ENCODE data around the gene BANF1. TPM values are rescaled to one million over a fixed set of nuclear protein-coding genes. Genes with fewer than 3 reads are reported as not detected.

Gene BANF1
- total RNA-seq, 2 experiments from 2014 or later, result 267 to 311 TPM

GRCh38 chr11:66003291-66003690 is 988 bp downstream of the BANF1 start:
- peaks cover 54% of the 10 kb centered on the region for H3K36me3 Mint-ChIP-seq (ENCODE audit: low read depth)
- CTCF ChIA-PET, result interaction anchor here (1.3 to 1.9 kb wide), 4 partner anchors 19 to 130 kb away, joined by 4 to 14 read pairs (median 6); partner anchors contain the start of gene CCDC85B
- peak overlapping the region; percentile 98 for H3K4me3 Mint-ChIP-seq
- no peak for DNase-seq
- H3K9me3 Mint-ChIP-seq, result no peaks in the 10 kb centered on the region
- H3K27me3 Mint-ChIP-seq, result no peaks in the 10 kb centered on the region
- peak overlapping the region; percentile 88 for H3K27ac Mint-ChIP-seq
- intact Hi-C loops (cut with micrococcal nuclease), result no loop called here
- H3K4me1 Mint-ChIP-seq (ENCODE audit: low read depth), result peaks cover 34% of the 10 kb centered on the region
- no peak for ATAC-seq
- no peak for TF ChIP-seq CTCF (IDR thresholded peaks at IDR 0.05)
- POLR2A ChIA-PET, result interaction anchor here (0.7 to 1.4 kb wide), 10 partner anchors 8 to 114 kb away, joined by 3 to 10 read pairs (median 4); partner anchors contain the start of genes CCDC85B, CST6 and SF3B2

GRCh38 chr11:66004186-66004585 is 1.9 kb downstream of the BANF1 start:
- ATAC-seq (no peak), DNase-seq (no peak)
- Mint-ChIP-seq H3K27ac (peak overlapping the region; percentile 68), H3K4me1 (ENCODE audit: low read depth) (peaks cover 32% of the 10 kb centered on the region), H3K4me3 (peak overlapping the region; percentile 98), H3K9me3 (no peaks in the 10 kb centered on the region), H3K36me3 (ENCODE audit: low read depth) (peaks cover 45% of the 10 kb centered on the region), H3K27me3 (no peaks in the 10 kb centered on the region)
- no peak for TF ChIP-seq CTCF (IDR thresholded peaks at IDR 0.05)
- POLR2A ChIA-PET, result interaction anchor here (0.9 to 1.6 kb wide), 3 partner anchors 9 to 55 kb away, joined by 3 to 6 read pairs (median 3); no protein-coding TSS in a partner anchor
- intact Hi-C loops (cut with micrococcal nuclease), result no loop called here
- CTCF ChIA-PET, result interaction anchor here (1.4 kb wide), 1 partner anchor 18 kb away, joined by 5 read pairs; no protein-coding TSS in a partner anchor

- ATAC-seq (no peak), DNase-seq (no peak)
- no peak overlapping the region for H3K4me3 Mint-ChIP-seq
- POLR2A ChIA-PET, result no interaction called here
- no peak overlapping the region for H3K27ac Mint-ChIP-seq
- H3K27me3 Mint-ChIP-seq, result peaks cover under 1% of the 10 kb centered on the region
- CTCF ChIA-PET, result interaction anchor here (1.6 kb wide), 1 partner anchor 39 kb away, joined by 6 read pairs; no protein-coding TSS in a partner anchor
- intact Hi-C loops (cut with micrococcal nuclease), result no loop called here
- H3K36me3 Mint-ChIP-seq (ENCODE audit: low read depth), result peaks cover 31% of the 10 kb centered on the region
- no peak for TF ChIP-seq CTCF (IDR thresholded peaks at IDR 0.05)
- no peaks in the 10 kb centered on the region for H3K9me3 Mint-ChIP-seq
- peaks cover 17% of the 10 kb centered on the region for H3K4me1 Mint-ChIP-seq (ENCODE audit: low read depth)
These were observed 4.0 kb downstream of the BANF1 start for GRCh38 chr11:66006134-66006890.

GRCh38 chr11:66006891-66007176 is 4.5 kb downstream of the BANF1 start:
- Mint-ChIP-seq H3K4me3 (no peak overlapping the region), H3K36me3 (ENCODE audit: low read depth) (peaks cover 30% of the 10 kb centered on the region), H3K27me3 (peaks cover 3% of the 10 kb centered on the region), H3K9me3 (no peaks in the 10 kb centered on the region), H3K27ac (no peak overlapping the region), H3K4me1 (ENCODE audit: low read depth) (peaks cover 19% of the 10 kb centered on the region)
- POLR2A ChIA-PET, result interaction anchor here (0.9 kb wide), 1 partner anchor 13 kb away, joined by 3 read pairs; no protein-coding TSS in a partner anchor
- intact Hi-C loops (cut with micrococcal nuclease), result no loop called here
- ATAC-seq, result no peak
- CTCF ChIA-PET, result interaction anchor here (1.6 to 4.3 kb wide), 2 partner anchors 16 to 38 kb away, joined by 6 to 30 read pairs; no protein-coding TSS in a partner anchor
- no peak for DNase-seq
- TF ChIP-seq CTCF (IDR thresholded peaks at IDR 0.05), result no peak

GRCh38 chr11:66007201-66007634 is 4.9 kb downstream of the BANF1 start:
- ChIA-PET POLR2A (interaction anchor here (0.9 to 1.0 kb wide), 3 partner anchors 13 to 134 kb away, joined by 3 to 4 read pairs (median 3); no protein-coding TSS in a partner anchor), CTCF (interaction anchor here (1.6 to 4.3 kb wide), 2 partner anchors 15 to 38 kb away, joined by 6 to 30 read pairs; no protein-coding TSS in a partner anchor)
- peaks cover 26% of the 10 kb centered on the region for H3K36me3 Mint-ChIP-seq (ENCODE audit: low read depth)
- H3K4me1 Mint-ChIP-seq (ENCODE audit: low read depth), result peaks cover 19% of the 10 kb centered on the region
- TF ChIP-seq CTCF (IDR thresholded peaks at IDR 0.05), result no peak
- no peaks in the 10 kb centered on the region for H3K9me3 Mint-ChIP-seq
- no peak overlapping the region for H3K27ac Mint-ChIP-seq
- ATAC-seq, result no peak
- peaks cover 6% of the 10 kb centered on the region for H3K27me3 Mint-ChIP-seq
- no peak overlapping the region for H3K4me3 Mint-ChIP-seq
- intact Hi-C loops (cut with micrococcal nuclease), result no loop called here
- DNase-seq, result no peak
